PC-9 (cell line): ENCODE measurements around the gene REPS2. TPM values are rescaled to one million over a fixed set of nuclear protein-coding genes. Genes with fewer than 3 reads are reported as not detected.

ENCODE experiments used
- BruUV-seq: library from RNA; stranded (reverse); fragments of 400-500 nt; replicated peaks from 2 replicates; lab custom pipeline; 2021; lab: Mats Ljungman, UMichigan
- CTCF ChIA-PET: fragments of 300-600 bp; sonication (Branson Sonifier 250); formaldehyde crosslinking; loops from one replicate; lab custom pipeline; 2022; ENCODE audit warnings: antibody characterized with exemption; lab: Charles Lee
- POLR2A ChIA-PET: fragments of 300-600 bp; sonication (Branson Sonifier 250); formaldehyde crosslinking; loops from one replicate; lab custom pipeline; 2022; ENCODE audit warnings: antibody characterized with exemption; ENCODE audit not compliant: unreplicated experiment; lab: Charles Lee
- DNase-seq, 2 experiments: peaks; one replicate each; pipeline versions ENCODE4 v3.0.0 to v3.0.0-alpha.2; 2015 to 2022; ENCODE audit warnings: mixed read lengths in 1 of 2
- H2AFZ ChIP-seq: fragments of 200-600 bp; sonication (generic); 2 replicates; pipeline ENCODE4 v1.8.1; 2017; ENCODE audit warnings: antibody characterized with exemption
- H3F3A ChIP-seq: fragments of 200-600 bp; sonication (generic); 2 replicates; pipeline ENCODE4 v1.8.1; 2017; ENCODE audit warnings: antibody characterized with exemption, mild to moderate bottlenecking, low read depth; ENCODE audit not compliant: insufficient read depth
- H3K27ac ChIP-seq: fragments of 200-600 bp; sonication (generic); 2 replicates; pipeline ENCODE4 v1.6.1; 2016; ENCODE audit warnings: mixed run types
- H3K27me3 ChIP-seq: fragments of 200-600 bp; sonication (generic); 2 replicates; pipeline ENCODE4 v1.6.1; 2016; ENCODE audit warnings: low read depth, mixed run types; ENCODE audit not compliant: insufficient read depth
- H3K36me3 ChIP-seq: fragments of 200-600 bp; sonication (generic); 2 replicates; pipeline ENCODE4 v1.6.1; 2016; ENCODE audit warnings: low read depth, mixed run types
- H3K4me1 ChIP-seq: fragments of 200-600 bp; sonication (generic); replicated peaks from 2 replicates; pipeline ENCODE4 v1.6.1; 2016; ENCODE audit warnings: mixed run types; ENCODE audit not compliant: insufficient read depth
- H3K4me2 ChIP-seq: fragments of 200-600 bp; sonication (generic); 2 replicates; pipeline ENCODE4 v1.6.1; 2017; ENCODE audit warnings: mixed run types
- H3K4me3 ChIP-seq: fragments of 200-600 bp; sonication (generic); 2 replicates; pipeline ENCODE4 v1.6.1; 2016; ENCODE audit warnings: mixed run types
- H3K79me2 ChIP-seq: fragments of 200-600 bp; sonication (generic); 2 replicates; pipeline ENCODE4 v1.6.1; 2017; ENCODE audit warnings: low read depth, mixed run types
- H3K9me2 ChIP-seq: fragments of 200-600 bp; sonication (generic); 2 replicates; pipeline ENCODE4 v1.8.1; 2017; ENCODE audit warnings: mild to moderate bottlenecking; ENCODE audit not compliant: insufficient read depth
- H3K9me3 ChIP-seq: fragments of 200-600 bp; sonication (generic); 2 replicates; pipeline ENCODE4 v1.8.1; 2016; ENCODE audit warnings: low read depth; ENCODE audit not compliant: insufficient read depth
- H4K20me1 ChIP-seq: fragments of 200-600 bp; sonication (generic); 2 replicates; pipeline ENCODE4 v1.8.1; 2017; ENCODE audit not compliant: insufficient read depth
- EZH2 ChIP-seq: fragments of 200-600 bp; sonication (generic); IDR thresholded peaks from 2 replicates; pipeline ENCODE4 v1.8.0; 2017; ENCODE audit warnings: antibody characterized with exemption, low read depth
- intact Hi-C: fragments of 100-400 bp; cut with micrococcal nuclease; formaldehyde crosslinking; loops from one replicate; pipeline ENCODE4 v1.10.0; 2022; ENCODE audit not compliant: unreplicated experiment
- total RNA-seq: library from RNA; stranded (reverse); gene quantifications from 2 replicates; pipeline ENCODE4 v1.2.3, GENCODE V29; 2021
- TF ChIP-seq, protein P1 (sequence below): fragments of 200-600 bp; sonication (generic); conservative IDR thresholded peaks from 2 replicates; pipeline ENCODE4 v1.6.1; 2017; ENCODE audit warnings: mixed run types, antibody characterized with exemption, mild to moderate bottlenecking, moderate library complexity

REPS2 gene
- total RNA-seq, 1 experiment from 2014 or later, result 29.2 TPM

DNA sequence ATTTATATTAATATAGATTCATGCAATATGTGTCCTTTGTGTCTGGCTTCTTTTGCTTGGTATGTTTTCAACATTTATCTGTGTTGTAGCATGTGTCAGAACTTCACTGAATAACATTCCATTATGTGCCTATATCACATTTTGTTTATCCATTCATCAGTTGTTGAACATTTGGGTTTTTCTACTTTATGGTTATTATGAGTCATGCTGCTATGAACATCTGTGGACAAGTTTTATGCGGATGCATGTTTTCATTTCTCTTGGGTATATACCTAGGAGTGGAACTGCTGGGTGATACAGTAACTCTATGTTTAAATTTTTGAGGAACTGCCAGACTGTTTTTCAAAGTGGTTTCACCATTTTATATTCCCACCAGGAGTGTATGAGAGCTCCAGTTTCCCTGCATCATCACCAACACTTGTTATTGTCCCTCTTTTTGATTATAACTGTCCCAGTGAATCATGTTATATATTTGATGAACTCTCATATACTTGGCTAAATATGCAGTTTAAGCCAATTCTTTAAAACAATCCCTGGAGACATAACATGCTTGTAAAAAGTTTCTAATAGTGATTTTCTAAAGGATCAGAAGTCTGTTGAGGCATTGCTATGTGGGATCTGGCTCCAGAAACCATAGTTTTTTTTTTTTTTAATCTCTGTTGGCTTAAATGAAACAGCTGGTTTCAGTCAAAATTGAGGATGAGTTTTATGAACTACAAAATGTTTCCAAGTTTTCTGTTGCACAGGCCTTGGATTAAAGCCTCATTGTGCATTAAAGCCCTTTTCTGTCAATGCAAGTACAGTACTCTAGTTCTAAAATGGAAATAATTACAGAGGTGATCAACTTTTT lies 21.6 kb upstream of the REPS2 start:
- POLR2A ChIA-PET, result no interaction called here
- Histone ChIP-seq H3K4me2 (no peak overlapping the region), H3K36me3 (no peaks in the 10 kb centered on the region), H3K79me2 (no peaks in the 10 kb centered on the region), H4K20me1 (no peaks in the 10 kb centered on the region), H2AFZ (no peak overlapping the region), H3F3A (no peaks in the 10 kb centered on the region), H3K9me2 (no peaks in the 10 kb centered on the region), H3K9me3 (no peaks in the 10 kb centered on the region), H3K27ac (no peak overlapping the region), H3K27me3 (no peaks in the 10 kb centered on the region), H3K4me3 (no peak overlapping the region), H3K4me1 (no peaks in the 10 kb centered on the region)
- no peak for DNase-seq
- TF ChIP-seq EZH2, result no peak
- TF ChIP-seq, protein P1, sequence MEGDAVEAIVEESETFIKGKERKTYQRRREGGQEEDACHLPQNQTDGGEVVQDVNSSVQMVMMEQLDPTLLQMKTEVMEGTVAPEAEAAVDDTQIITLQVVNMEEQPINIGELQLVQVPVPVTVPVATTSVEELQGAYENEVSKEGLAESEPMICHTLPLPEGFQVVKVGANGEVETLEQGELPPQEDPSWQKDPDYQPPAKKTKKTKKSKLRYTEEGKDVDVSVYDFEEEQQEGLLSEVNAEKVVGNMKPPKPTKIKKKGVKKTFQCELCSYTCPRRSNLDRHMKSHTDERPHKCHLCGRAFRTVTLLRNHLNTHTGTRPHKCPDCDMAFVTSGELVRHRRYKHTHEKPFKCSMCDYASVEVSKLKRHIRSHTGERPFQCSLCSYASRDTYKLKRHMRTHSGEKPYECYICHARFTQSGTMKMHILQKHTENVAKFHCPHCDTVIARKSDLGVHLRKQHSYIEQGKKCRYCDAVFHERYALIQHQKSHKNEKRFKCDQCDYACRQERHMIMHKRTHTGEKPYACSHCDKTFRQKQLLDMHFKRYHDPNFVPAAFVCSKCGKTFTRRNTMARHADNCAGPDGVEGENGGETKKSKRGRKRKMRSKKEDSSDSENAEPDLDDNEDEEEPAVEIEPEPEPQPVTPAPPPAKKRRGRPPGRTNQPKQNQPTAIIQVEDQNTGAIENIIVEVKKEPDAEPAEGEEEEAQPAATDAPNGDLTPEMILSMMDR, result no peak
- CTCF ChIA-PET, result no interaction called here
- intact Hi-C loops, result no loop called here
- BruUV-seq, result no TSS peak

GRCh38 chrX:16930392-16930791 lies 16.1 kb upstream of the REPS2 start:
- no peak overlapping the region for H3K4me3 ChIP-seq
- DNase-seq, result no peak
- no peaks in the 10 kb centered on the region for H3K9me2 ChIP-seq
- intact Hi-C loops, result no loop called here
- H3K9me3 ChIP-seq, result no peaks in the 10 kb centered on the region
- CTCF ChIA-PET, result no interaction called here
- H3K27me3 ChIP-seq, result no peaks in the 10 kb centered on the region
- H3K36me3 ChIP-seq, result no peaks in the 10 kb centered on the region
- no peak overlapping the region for H3K4me2 ChIP-seq
- no peaks in the 10 kb centered on the region for H4K20me1 ChIP-seq
- H3F3A ChIP-seq, result no peaks in the 10 kb centered on the region
- no TSS peak for BruUV-seq
- H3K4me1 ChIP-seq, result no peaks in the 10 kb centered on the region
- TF ChIP-seq, protein P1, result no peak
- TF ChIP-seq EZH2, result no peak
- H3K27ac ChIP-seq, result no peak overlapping the region
- H2AFZ ChIP-seq, result no peak overlapping the region
- POLR2A ChIA-PET, result no interaction called here
- H3K79me2 ChIP-seq, result no peaks in the 10 kb centered on the region

DNA sequence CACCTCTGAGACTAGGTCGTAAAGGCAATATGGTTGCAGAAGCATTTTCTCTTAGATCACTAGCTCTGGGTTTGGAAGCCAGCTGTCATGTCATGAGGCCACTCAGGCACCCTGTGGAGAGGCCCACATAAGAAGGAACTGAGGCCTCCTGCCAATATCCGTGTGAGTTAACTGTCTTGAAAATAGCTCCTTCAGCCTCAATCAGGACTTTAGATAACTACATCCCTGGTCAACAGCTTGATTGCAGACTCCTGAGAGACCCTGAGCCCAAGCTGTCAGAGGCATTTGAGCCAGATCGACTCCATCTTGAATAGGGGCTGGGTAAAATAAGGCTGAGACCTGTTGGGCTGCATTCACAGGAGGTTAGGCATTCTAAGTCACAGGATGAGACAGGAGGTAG lies 15.1 kb upstream of the REPS2 start:
- ChIA-PET POLR2A (no interaction called here), CTCF (no interaction called here)
- Histone ChIP-seq H3K4me3 (no peak overlapping the region), H4K20me1 (no peaks in the 10 kb centered on the region), H3F3A (no peaks in the 10 kb centered on the region), H3K9me2 (no peaks in the 10 kb centered on the region), H3K27me3 (no peaks in the 10 kb centered on the region), H2AFZ (no peak overlapping the region), H3K36me3 (no peaks in the 10 kb centered on the region), H3K4me2 (no peak overlapping the region), H3K79me2 (no peaks in the 10 kb centered on the region), H3K27ac (no peak overlapping the region), H3K4me1 (no peaks in the 10 kb centered on the region), H3K9me3 (no peaks in the 10 kb centered on the region)
- intact Hi-C loops, result no loop called here
- BruUV-seq, result no TSS peak
- DNase-seq, result no peak
- TF ChIP-seq, protein P1, result no peak
- no peak for TF ChIP-seq EZH2
